ENCODE results near the gene PRIMPOL.

- TF ChIP-seq POLR2A (IDR thresholded peaks at IDR 0.05; ENCODE audit: low read length) (no peak), GATA1 (IDR thresholded peaks at IDR 0.05; ENCODE audit: low read depth, low read length) (no peak)
Measured at GRCh38 chr4:184617600-184618196, 31.8 kb upstream of the PRIMPOL start.

Data from erythroblast (primary cell).